Measurements from ENCODE around the gene TRIM49D1.
"Not testable (repeated sequence)": the region's sequence is repeated elsewhere in the genome, so short reads cannot be mapped to it uniquely, and the experiment has no call there.

The TRIM49D1 gene

DNA sequence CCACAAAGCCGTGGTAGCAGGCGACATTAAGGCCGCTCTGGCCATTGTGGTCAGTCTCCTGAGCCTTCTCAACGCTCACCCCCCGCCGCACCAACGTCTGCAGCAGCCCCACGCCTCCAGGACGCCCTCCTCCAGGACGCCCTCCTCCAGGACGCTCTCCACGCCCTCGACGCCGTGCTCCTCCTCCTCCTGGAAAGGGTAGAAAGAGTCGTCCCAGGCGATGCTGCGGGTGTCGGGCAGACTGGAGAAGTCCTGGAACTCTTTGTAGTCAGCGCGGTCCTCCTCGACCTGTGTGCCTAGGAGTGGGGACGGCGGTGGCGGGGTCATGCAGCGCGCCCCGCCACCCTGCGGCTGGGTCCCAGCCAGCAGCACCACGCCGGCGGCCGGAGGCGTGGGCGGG lies 56.8 kb downstream of the TRIM49D1 start:
- H3K27me3 ChIP-seq (ENCODE audit: low read length); H4K20me1 ChIP-seq (ENCODE audit: low read depth, low read length); H3K36me3 ChIP-seq (ENCODE audit: low read length); H3K4me3 ChIP-seq (ENCODE audit: insufficient read depth, low read length, poor library complexity, severe bottlenecking); H2AFZ ChIP-seq (ENCODE audit: low read depth, low read length, severe bottlenecking); H3K79me2 ChIP-seq (ENCODE audit: insufficient read depth, low read length); H3K9me3 ChIP-seq (ENCODE audit: insufficient read depth, low read length); H3K9me2 ChIP-seq (replicated peaks; ENCODE audit: insufficient read depth, low read length); H3K9ac ChIP-seq (ENCODE audit: low read length); H3K4me2 ChIP-seq (ENCODE audit: low read depth, low read length, poor library complexity, severe bottlenecking); H3F3A ChIP-seq (ENCODE audit: insufficient read depth); H3K27ac ChIP-seq (ENCODE audit: low read depth, low read length): not testable (repeated sequence)

DNA sequence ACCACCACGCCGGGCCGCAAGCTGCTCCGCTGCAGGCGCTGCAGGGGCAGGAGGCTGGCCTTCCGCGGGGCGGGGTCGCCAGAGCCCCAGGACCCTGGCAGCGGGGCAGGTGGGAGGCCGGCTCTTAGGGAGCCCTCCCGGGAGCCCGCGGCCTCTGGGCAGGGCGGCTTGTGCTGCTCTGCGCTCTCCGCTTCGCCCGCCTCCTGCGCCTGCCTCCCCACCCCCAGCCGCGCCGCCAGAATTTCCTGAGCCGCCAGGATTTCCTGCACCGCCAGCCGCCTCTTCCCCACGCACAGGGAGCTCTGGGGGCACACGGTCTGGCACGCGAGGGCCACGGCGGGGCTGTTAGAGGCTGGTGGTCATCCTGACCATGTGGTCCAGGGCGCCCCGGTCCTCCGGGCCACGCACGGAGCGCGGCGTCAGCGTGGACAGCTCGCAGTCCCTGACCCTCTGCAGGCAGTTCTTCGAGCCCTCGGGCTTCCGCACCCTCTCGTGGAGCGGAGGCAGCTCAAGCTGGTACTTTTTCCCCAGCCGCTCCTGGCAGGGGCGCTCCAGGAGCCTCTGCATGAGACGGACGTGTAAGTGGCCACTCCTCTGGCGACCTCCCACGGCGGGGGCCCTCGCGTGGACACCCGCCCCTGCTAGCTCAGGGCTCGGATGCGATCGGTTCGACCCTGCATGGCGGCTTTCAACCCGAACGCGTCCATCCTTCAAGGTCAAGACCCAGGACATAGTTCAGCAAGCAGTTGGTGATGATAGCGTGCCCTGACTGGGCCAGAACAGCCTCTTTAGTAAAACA lies 57.9 kb downstream of the TRIM49D1 start:
- H3K27me3 ChIP-seq (ENCODE audit: low read length) = not testable (repeated sequence)

More for the DNA sequence above, 57.9 kb downstream of the TRIM49D1 start:
- H3F3A ChIP-seq (ENCODE audit: insufficient read depth); H4K20me1 ChIP-seq (ENCODE audit: low read depth, low read length); H3K4me2 ChIP-seq (ENCODE audit: low read depth, low read length, poor library complexity, severe bottlenecking); H3K36me3 ChIP-seq (ENCODE audit: low read length); H3K9ac ChIP-seq (ENCODE audit: low read length); H3K79me2 ChIP-seq (ENCODE audit: insufficient read depth, low read length); H3K4me3 ChIP-seq (ENCODE audit: insufficient read depth, low read length, poor library complexity, severe bottlenecking); H3K9me3 ChIP-seq (ENCODE audit: insufficient read depth, low read length); H3K27ac ChIP-seq (ENCODE audit: low read depth, low read length); H2AFZ ChIP-seq (ENCODE audit: low read depth, low read length, severe bottlenecking); H3K9me2 ChIP-seq (replicated peaks; ENCODE audit: insufficient read depth, low read length): not testable (repeated sequence)
